Measurements from ENCODE around the gene TIGAR. TPM values are rescaled to one million over a fixed set of nuclear protein-coding genes. Genes with fewer than 3 reads are reported as not detected.

TIGAR gene
- total and polyA plus RNA-seq, 2 of the 8 experiments (the other 6 are each of a cell fraction or from before 2014, with no cell fraction given), result 3.8 to 26.4 TPM

- H2AFZ ChIP-seq (ENCODE audit: low read length), result no peak overlapping the region
- no peak overlapping the region for H3K23ac ChIP-seq (ENCODE audit: insufficient read length)
- no peak overlapping the region for H3K4ac ChIP-seq (replicated peaks; ENCODE audit: insufficient read length, low read depth, low read length)
- H3K27ac ChIP-seq (ENCODE audit: low read depth, low read length), result no peak overlapping the region
- FAIRE-seq, result no peak
- no peak for DNase-seq (ENCODE audit: low read depth in 1 of 2, low spot score in 2 of 2)
- H3K56ac ChIP-seq (replicated peaks; ENCODE audit: insufficient read length, low read depth, low read length), result no peak overlapping the region
- H2AK5ac ChIP-seq (ENCODE audit: low read depth, low read length), result no peak overlapping the region
- H3K4me1 ChIP-seq (replicated peaks in 1 of 4; ENCODE audit: control insufficient read depth in 3 of 4, insufficient read depth in 4 of 4, low read length in 3 of 4), result peaks cover 3 to 10% (median 4%) of the 10 kb centered on the region in 4 experiments; a peak in 6 of 7 replicates
- 96% methylated on average over 5 of the region's 5 CpGs; no CpG with 5 or more reads in 1 of the 2 experiments for WGBS, 2 experiments (ENCODE audit: extremely low coverage in 1 of 2, insufficient coverage in 1 of 2, insufficient read length in 1 of 2, insufficient replicate concordance in 2 of 2, low coverage in 1 of 2, low lambda C conversion rate in 2 of 2, missing lambda C conversion rate in 1 of 2)
- H2BK15ac ChIP-seq (ENCODE audit: low read length), result no peak overlapping the region
- no peak overlapping the region for H4K8ac ChIP-seq (ENCODE audit: extremely low read depth, insufficient read depth, low read length)
- TF ChIP-seq PHF8 (conservative IDR thresholded peaks at IDR 0.05; ENCODE audit: low read depth, low read length) (no peak), HDAC6 (IDR thresholded peaks at IDR 0.05; ENCODE audit: low read depth, low read length) (no peak), BCL11A (IDR thresholded peaks at IDR 0.05; ENCODE audit: low read depth in 2 of 2, low read length in 2 of 2) (no peak), CHD2 (IDR thresholded peaks at IDR 0.05; ENCODE audit: low read length) (no peak), SP4 (IDR thresholded peaks at IDR 0.05; ENCODE audit: low read length) (no peak)
- no peak overlapping the region for H4K5ac ChIP-seq (ENCODE audit: insufficient read length, low read depth, low read length)
- H2BK120ac ChIP-seq (replicated peaks; ENCODE audit: low read depth, low read length), result no peak overlapping the region
- H3K18ac ChIP-seq (ENCODE audit: extremely low read depth, low read length), result no peak overlapping the region
- H3K27me3 ChIP-seq (replicated peaks in 1 of 4; ENCODE audit: control insufficient read depth in 3 of 4, extremely low read depth in 1 of 4, insufficient read depth in 3 of 4, low read length in 3 of 4), result no peaks in the 10 kb centered on the region
- no peak overlapping the region for H2BK12ac ChIP-seq (ENCODE audit: low read depth, low read length)
- no peaks in the 10 kb centered on the region for H3K79me2 ChIP-seq (ENCODE audit: control insufficient read depth in 1 of 2, insufficient read depth in 2 of 2, low read length in 2 of 2)
- H4K20me1 ChIP-seq (replicated peaks in 1 of 2; ENCODE audit: control insufficient read depth in 1 of 2, insufficient read depth in 2 of 2, low read length in 2 of 2), result peaks cover 0 to 2% of the 10 kb centered on the region in 2 experiments
- no peaks in the 10 kb centered on the region for H3K23me2 ChIP-seq (ENCODE audit: low read depth, low read length)
- CTCF ChIA-PET (ENCODE audit: partially characterized antibody), result interaction anchor here (1.5 kb wide), 1 partner anchor 33 kb away, joined by 5 read pairs; no protein-coding TSS in a partner anchor
- no peaks in the 10 kb centered on the region for H3K36me3 ChIP-seq (ENCODE audit: control insufficient read depth in 2 of 4, insufficient read depth in 4 of 4, low read length in 3 of 4)
- H3K14ac ChIP-seq (ENCODE audit: insufficient read length), result no peak overlapping the region
- H3K79me1 ChIP-seq (ENCODE audit: low read depth, low read length), result no peaks in the 10 kb centered on the region
- no peaks in the 10 kb centered on the region for H3K9me3 ChIP-seq (ENCODE audit: insufficient read depth in 2 of 2, low read depth in 1 of 2, low read length in 1 of 2)
- H2BK5ac ChIP-seq (ENCODE audit: low read depth, low read length), result no peak overlapping the region
- H4K91ac ChIP-seq (replicated peaks; ENCODE audit: insufficient read length, low read length), result no peak overlapping the region
- H3K9ac ChIP-seq (replicated peaks in 1 of 4; ENCODE audit: extremely low read depth in 1 of 4, low read depth in 3 of 4, low read length in 3 of 4), result no peak overlapping the region
- POLR2A ChIA-PET (ENCODE audit: partially characterized antibody), result interaction anchor here (1.2 to 1.4 kb wide), 2 partner anchors 10 to 23 kb away, joined by 3 read pairs; no protein-coding TSS in a partner anchor
- H2BK20ac ChIP-seq (ENCODE audit: low read length), result no peak overlapping the region
- H3K4me3 ChIP-seq (ENCODE audit: extremely low read depth in 1 of 4, insufficient read depth in 2 of 4, low read depth in 3 of 4, low read length in 4 of 4), result no peak overlapping the region
- no peak overlapping the region for H3K4me2 ChIP-seq (ENCODE audit: insufficient read depth in 1 of 2, low read depth in 2 of 2, low read length in 2 of 2)
Observed at GRCh38 chr12:4311776-4312175, 9.2 kb upstream of the TIGAR start.
